HG03457 (cell line): ENCODE results near the gene CAND2.
A peak's percentile ranks its signal among the peaks of the same experiment; 100 is the strongest.
"Not testable (repeated sequence)": the region's sequence is repeated elsewhere in the genome, so short reads cannot be mapped to it uniquely, and the experiment has no call there.

Experiments
- ATAC-seq: cut with Tn5 transposase; IDR thresholded peaks from one replicate; pipeline ENCODE4 v1.9.1; 2021; ENCODE audit warnings: moderate number of reproducible peaks; ENCODE audit not compliant: unreplicated experiment

The CAND2 gene

DNA sequence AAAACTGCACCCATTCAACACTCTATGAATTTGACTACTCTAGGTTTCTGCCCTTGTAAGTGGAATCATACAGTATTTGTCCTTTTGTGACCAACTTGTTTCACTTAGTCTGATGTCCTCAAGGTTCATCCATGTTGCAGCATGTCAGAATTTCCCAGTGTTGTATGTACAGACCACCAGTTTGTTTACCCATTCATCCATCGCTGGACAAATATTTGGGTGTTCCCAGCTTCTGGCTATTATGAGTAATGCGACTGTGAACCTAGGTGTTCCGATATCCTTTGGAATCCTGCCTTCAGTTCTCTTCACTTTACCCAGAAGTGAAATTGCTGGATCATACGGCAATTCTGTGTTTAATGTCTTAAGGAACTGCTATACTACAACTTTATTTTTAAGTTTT, 32.3 kb downstream of the CAND2 start:
- no peak for ATAC-seq

DNA sequence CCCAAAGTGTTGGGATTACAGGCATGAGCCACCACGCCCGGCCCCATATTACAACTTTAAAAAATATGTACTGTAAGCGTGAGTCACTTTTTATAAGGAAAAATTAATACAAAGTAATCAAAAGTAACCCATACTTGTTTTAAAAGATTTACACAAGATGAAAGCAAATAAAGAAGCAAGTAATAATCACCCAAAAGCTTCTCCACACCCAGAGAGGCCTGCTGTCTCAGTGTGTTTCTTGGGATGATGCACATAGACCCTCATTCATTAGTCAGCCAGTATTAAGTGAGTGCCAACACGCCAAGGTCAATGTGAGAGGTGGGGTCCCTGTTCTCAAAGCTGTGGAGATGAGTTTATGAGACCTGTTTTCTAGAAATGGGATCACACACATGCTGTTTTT, 32.9 kb downstream of the CAND2 start:
- no peak for ATAC-seq

DNA sequence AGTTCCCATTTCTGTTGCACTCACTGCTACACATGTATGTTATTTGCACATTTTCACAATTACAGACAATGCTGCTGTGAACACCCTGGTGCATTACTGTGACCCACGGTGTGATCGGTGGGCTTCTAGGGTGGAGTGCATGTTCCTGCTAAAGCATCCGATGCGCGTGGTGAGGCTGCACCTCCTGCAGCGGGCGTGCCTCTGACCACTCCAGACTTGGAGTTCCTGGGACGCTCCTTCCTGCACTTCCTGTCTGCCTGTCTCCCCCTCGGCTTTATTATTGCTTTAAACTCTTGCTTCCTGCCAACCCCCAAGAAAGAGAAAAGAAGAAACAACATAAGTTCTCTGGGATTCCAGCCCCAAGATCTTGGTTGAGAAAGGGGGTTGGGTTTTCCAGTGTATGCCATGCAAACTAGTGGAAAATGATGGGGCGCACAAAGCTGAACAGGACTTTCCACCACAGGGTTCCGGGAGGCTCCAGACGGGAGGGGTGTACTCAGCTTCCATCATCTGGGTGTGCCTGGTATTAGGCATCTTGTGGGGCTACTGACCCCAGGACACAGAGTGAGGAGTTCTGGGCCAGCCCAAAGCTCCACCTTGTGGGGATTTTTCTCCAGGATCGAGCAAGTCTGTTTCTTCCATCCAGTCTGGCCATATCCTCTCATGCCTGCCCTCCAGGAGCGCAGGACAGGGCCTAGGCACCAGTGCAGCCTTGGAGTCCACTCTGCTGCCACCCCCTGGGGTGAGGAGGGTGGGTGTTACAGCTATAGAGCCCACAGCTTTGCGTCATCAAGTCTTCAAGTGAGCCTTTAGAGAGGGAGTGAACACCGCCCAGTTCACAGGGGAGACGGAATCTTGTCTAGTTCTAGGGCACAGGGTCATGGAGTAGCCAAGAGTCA, 33.7 kb downstream of the CAND2 start:
- ATAC-seq: no peak

DNA sequence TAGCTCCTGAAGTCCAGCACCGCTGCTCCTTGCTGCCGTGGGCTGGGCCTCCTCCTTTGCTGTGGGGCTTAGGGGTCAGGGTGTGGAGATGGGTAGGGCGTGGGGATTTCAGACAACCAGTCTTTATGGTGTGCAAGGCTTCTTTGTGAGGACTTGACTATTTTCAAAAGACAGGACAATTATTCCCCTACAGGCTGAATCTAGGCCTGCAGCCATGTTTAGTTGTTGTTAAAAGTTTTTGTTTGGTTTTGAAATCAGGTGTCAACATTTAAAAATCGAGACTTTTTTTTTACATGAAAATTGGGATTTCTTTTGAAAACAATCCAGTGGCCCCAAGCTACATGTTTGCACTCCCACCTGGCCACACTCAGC, 34.3 kb downstream of the CAND2 start:
- ATAC-seq: no peak

DNA sequence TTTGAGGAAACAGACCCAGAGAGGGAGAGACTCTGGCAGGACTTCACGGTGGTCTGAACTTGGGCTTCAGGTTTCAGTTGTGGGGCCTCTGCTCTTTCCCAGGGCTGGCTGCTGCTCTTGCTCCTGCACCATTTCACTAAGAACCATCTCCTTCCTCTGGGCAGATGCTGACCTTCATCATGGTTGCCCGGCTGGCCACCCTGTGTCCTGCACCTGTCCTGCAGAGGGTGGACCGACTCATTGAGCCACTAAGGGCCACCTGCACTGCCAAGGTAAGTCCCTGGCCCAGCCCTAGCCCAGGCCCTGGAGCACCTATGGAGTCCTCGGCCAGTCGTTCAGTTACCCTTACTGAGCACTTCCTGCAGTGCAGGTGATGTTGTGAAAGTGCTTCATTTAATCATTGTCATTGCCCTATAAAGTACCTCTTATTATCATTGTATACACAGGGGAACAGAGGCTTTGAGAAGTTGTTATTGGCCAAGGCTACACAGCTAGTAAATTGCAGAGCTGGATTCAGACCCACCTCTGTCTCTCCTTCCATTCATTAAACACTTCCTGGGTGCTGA, 34.9 kb downstream of the CAND2 start:
- ATAC-seq: no peak

DNA sequence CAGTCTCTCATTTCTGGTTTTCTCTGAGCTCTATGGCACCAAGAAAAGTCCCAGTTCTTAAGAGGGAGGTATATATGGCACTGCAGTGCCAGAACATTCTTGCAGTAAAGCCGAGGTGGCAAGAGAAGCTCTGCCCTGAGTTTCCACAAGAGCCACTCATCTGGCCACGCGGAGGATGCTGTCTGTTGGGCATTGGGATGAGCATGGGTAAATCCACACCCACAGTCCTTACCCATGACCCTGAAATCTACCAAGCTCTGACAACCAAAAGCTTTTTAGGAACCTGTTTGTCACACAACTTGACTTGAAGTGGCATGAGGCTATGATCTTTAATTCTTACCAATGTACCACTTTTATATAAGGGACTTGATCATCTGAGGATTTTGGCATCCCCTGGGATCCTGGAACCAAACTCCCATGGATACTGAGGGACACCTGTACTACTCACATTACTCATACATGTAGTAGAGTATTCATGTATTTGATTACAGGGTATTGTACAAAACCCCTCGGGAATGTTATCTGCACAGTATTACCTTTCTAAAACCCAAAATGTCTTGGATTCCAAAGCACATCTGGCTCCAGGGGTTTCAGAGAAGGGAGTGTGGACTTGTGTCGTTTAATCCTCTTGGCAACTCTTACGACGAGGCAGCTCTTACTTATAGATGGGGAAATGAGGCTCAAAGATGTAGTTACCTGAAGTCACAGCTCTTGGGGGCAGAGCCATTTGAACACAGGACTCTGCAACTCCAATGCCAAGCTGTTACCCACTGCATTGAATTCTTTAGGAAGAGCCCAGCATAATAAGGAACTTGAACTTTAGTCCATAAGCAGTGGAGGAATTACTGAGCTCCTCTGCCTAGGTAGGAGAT, 36.1 kb downstream of the CAND2 start:
- no peak for ATAC-seq

DNA sequence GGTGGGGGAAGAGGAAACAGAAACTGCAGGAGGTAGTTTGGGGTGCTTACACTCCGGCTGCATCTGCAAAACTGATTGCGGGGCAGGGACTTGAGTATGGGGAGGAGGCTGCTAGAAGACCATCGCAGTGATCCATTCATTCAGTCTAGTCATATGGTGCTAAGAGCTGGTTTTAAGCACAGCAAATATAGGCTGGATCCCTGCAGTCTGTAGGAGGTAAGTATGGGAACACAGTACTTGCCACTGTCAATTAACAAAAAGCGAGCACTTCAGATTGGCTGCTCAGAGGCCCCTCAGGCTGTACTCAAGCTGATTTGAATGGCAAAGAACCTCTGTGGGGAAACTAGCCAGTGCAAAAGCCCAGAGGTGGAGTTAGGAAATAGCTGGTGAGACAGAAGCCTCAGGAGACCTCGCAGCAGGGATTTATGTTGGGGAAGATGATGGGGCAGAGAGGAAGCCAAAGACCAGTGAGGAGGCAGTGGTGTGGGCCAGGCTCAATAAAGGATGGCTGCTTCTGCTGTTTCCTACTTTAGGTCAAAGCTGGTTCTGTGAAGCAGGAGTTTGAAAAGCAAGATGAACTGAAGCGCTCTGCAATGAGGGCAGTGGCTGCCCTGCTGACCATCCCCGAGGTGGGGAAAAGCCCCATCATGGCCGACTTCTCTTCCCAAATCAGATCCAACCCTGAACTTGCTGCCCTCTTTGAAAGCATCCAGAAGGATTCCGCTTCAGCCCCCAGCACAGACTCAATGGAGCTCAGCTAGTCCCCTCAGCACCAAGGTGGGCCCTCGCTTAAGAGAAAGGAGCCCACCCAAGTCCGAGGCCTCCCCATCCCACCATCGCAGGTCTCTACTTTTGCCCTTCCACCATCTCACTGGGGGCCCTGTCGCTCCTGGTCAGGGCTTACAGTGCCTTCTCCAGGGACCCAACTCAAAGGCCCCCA, 37.0 kb downstream of the CAND2 start:
- no peak for ATAC-seq

DNA sequence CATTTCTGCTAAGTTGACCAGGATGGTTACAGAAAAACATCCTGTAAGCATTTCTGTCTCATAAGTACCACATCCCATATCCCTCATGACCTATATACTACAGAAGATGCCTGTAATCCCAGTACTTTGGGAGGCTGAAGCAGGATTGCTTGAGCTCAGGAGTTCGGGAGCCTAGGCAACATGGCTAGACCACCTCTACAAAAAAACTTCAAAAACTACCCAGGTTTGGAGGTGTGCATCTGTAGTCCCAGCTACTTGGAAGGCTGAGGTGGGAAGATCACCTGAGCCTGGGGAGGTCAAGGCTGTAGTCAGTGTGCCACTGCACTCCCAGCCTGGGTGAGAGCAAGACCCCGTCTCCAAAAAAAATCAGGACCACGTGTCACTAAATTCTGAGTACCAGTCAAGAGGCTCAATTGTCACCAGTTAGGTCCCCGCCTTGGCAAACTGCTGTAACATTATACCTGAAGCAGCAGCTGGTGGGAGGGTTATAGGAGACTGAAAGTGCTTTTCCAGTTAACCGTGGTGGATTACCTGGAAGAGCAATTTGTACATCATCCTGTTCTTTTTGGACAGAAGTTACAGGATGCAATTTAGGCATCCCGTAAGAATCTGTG, 38.7 kb downstream of the CAND2 start:
- no peak for ATAC-seq

DNA sequence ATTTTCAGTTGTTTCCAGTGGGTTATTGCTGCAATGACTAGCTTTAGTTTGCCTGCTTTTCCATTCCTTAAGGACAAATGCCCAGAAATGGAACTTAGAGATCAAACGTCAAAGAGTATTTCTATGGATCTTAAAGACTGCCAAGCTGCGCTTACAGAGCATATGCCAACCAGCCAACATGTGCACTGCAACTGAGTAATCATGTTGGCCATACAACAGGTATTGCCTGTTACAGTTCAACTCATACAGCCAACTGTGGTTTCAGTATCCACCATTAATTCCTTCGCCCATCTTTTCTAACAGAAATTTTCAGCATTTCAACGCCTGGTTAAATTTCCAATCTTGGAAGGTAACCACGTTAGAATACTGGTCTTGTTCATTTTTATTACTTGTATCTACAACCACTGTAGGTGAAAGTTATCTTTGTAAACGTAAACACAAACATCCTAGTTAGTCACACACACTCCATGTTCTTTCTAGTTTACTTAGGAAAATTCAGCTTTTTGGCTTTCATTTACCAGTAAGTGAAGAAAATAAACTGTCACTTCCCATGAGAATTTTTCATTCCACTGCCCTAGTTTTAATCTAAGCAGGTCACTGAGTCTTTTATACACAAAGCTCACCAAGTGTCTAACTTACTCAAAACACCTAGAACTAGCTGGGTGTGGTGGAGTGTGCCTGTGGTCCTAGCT, 41.0 kb downstream of the CAND2 start:
- no peak for ATAC-seq

DNA sequence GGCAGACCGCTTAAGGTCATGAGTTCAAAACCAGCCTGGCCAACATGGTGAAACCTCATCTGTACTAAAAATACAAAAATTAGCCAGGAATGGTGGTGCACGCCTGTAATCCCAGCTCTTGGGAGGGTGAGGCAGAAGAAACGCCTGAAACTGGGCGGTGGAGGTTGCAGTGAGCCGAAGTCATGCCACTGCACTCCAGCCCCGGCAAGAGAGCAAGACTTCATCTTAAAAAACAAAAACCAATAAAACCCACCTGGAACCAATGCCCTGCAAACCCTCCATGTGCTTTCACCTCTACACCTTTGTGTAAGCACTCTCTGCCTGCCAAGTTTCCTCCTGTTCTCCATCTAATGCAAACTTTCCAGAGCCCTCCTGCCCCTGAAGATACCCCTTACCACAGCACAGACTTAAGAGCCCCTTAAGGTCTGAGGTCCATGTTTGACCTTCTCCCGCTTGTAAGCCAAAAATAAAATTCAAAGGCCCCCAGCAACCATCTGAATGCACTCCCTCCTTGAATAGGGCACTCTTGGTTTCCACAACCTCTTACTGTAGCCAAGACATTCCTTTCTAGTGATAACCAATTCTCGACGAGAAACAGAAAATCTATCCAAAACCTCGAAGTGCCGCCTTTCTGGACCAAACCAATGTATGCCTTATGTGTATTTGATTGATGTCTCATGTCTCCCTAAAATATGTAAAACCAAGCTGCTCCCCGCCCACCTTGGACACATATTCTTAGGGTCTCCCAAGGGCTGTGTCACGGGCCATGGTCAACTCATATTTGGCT, 41.9 kb downstream of the CAND2 start:
- ATAC-seq: no peak

DNA sequence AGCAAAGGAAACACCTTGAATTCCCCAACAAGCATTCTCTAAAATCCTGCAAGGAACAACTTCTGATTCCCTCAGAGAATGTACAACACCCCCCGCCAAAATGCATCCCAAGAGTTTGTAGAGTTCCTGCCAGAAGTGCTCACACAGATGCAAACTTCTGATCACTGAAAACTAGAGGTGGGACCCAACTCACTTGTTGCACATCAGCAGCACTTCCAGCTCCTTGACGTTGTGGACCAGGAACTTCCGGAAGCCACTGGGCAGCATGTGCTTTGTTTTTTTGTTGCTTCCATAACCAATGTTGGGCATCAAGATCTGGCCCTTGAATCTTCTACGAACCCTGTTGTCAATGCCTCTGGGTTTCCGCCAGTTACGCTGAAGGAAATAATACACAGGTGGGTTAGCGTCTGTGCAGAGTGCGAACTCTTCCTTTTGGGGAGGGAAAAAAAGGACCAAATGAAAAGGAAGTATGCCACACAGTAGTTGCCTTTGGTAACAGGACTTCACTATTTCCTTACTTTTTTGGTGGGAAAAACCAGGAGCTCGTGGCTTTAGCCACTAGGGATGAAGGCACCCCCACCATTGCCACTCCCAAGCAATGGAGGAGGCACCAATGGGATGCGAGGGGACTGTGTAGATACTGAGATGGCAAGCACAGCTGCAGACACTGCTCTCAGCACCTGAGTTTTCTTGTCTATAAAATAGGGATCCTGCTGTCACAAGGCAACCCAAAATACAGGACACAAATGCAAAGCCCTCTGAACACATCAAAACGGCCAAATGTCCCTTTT, 42.9 kb downstream of the CAND2 start:
- no peak for ATAC-seq

DNA sequence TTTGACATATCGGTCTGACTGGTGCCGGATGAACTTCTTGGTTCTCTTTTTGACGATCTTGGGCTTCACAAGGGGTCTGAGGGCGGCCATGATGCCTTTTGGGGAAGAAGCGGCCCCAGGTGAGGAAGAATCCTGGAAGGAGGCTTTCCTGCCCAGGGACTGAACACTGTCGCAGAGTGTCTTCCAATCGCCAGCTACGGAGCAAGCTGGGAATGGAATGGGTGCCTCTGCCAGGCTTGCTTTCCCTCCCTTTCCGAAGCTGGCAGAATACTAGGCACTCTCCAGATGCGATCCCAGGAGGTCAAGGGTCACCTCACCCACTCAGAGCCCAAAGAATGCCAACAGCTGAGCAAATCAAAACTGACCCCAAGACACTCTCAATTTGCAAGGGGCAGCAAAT, 43.7 kb downstream of the CAND2 start:
- ATAC-seq: not testable (repeated sequence)

DNA sequence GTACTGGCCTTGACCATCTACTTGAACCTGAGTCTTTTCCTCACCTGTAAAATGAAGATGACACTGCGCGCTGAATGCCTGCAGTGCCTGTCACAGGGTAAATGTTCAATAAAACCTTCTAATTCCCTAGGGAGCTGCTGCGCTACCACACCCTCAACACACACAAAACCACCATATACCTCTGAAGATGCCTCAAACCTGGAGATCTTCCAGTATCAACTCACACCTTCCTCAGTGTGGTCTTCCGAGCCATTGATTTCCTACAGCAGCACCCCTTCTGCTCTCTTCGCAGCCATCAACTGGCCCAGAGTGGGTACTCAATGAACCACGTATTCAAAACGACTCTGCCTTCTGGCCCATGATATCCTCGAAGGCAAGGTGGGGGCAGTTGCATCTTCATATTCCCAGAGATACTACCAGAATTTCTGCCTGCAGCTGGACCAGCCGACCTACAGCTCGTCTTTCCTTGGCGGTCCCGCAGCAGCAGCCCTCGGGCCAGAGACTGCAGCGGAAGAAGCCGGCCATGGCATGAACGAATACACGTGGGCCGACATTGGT, 44.2 kb downstream of the CAND2 start:
- ATAC-seq: peak; percentile 31

DNA sequence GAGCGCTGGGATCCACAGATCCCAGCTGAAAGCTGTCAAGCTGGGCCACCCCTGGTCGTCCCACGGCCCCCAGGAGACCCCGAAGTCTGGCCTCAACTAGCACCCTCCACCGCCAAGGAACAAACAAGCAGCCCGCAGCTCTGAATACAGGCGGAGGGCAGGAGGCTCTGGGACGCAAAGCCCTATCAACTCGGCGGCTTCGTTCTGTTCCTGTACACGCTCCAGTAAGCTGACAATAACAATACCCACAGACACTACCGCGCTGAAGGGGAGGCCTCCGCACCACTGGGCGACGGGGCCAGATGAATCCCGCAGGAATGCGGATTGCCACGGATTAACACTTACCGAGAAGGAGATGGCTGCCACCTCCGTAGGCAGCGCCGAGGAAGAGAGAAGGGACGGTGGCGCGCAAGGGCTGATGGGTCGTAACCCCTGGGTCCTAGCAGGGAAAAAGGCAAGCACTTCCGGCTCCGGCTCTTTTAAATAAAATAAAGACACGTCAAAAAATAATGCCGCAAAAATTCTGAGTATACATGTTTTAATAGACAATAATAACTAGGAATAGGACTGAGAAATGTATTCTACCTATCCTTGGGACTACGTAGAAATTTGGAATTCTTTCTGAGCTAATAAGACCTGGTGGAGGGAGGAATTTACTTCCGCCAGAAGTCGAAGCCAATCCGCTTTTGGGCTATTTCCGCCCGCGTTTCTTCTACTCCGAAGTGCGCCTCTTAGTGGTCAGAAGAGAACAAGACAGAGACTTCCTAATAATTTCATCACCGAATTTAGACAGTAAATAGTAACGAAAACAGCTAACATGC, 44.9 kb downstream of the CAND2 start, which contains the start of gene RPL32:
Gene RPL32, minus strand, starts transcription at position 417 of the 821 bp plus-strand sequence. CDS start 1,328 bp downstream, outside the sequence.
- peak; percentile 76 for ATAC-seq

DNA sequence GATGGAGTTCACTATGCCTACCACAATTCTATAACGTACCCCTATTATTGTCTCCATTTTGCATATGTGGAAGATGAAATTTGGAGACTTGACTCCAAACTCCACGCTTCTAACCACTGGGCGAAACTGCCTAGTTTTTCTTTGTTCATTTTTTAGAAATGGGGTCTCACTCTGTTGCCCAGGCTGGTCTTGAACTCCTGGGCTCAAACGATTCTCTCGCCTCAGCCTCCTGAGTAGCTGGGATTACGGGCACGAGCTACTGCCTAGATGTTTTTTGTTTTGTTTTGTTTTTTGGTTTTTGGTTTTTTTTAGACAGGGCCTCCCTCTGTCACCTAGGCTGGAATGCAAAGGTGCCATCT, 45.5 kb downstream of the CAND2 start:
- ATAC-seq: no peak

DNA sequence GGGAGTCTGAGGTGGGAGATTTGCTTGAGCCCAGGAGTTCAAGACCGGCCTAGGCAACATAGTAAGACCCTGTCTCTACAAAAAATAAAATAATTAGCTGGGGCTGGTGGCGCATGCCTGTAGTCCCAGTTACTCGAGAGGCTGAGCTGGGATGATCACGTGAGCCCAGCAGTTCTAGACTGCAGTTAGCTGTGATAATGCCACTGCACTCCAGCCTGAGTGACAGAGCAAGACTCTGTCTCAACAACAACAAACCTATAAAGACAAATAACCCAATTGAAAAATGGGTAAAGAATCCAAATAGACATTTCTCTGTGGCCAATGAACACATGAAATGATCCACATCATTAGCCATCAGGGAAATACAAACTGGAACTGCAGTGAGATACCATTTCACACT, 46.0 kb downstream of the CAND2 start:
- ATAC-seq: no peak

DNA sequence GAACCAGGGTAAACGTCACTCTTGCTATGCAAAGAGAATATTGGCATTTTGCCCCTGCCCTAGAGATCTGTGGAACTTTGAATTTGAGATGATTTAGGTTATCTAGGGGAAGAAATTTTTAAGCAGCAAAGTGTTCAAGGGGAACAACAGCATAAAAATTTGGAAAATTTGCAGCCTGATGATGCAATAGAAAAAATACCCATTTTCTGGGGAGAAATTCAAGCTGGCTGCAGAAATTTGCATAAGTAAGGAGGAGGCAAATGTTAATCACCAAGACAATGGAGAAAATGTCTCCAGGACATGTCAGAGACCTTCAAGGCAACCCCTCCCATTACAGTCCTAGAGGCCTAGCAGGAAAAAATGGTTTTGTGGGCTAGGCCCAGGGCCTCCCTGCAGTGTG, 49.3 kb downstream of the CAND2 start:
- ATAC-seq: no peak
